Measurements from ENCODE around the gene CCNB1. TPM values are rescaled to one million over a fixed set of nuclear protein-coding genes. Genes with fewer than 3 reads are reported as not detected.
"Not testable (repeated sequence)": the region's sequence is repeated elsewhere in the genome, so short reads cannot be mapped to it uniquely, and the experiment has no call there.

Gene CCNB1
- total RNA-seq, 1 donor from 2014 or later = 4.0 TPM

DNA sequence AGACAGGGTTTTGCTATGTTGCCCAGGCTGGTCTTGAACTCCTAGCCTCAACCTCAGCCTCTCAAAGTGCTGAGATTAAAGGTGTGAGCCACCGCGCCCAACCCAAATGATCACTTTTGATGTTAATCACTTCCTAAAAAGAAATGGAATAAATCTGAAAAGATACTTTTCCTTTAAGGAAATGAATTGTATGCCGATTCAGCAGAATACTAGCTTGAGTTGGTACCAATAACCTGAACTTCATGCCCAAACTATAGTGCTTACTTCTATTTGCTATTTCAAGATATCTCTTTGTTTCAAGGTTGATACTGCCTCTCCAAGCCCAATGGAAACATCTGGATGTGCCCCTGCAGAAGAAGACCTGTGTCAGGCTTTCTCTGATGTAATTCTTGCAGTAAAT lies 4.0 kb downstream of the CCNB1 start:
- DNase-seq (no peak), ATAC-seq (no peak)
- intact Hi-C loops (cut with micrococcal nuclease) = no loop called here

DNA sequence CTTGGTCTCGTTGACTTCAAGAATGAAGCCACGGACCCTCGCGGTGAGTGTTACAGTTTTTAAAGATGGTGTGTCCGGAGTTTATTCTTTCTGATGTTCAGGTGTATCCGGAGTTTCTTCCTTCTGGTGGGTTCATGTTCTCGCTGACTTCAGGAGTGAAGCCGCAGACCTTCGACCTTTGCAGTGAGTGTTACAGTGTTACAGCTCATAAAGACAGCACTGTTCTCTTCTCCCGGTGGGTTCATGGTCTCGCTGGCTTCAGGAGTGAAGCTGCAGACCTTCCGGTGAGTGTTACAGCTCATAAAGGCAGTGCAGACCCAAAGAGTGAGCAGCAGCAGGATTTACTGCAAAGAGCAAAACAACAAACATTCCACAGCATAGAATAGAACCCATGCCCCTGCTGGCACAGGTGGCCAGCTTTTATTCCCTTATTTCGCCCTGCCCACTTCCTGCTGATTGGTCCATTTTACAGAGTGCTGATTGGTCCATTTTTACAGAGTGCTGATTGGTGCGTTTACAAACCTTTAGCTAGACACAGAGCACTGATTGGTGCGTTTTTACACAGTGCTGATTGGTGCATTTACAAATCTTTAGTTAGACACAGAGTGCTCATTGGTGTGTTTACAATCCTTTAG lies 14.8 kb downstream of the CCNB1 start:
- DNase-seq; ATAC-seq; intact Hi-C loops (cut with micrococcal nuclease): not testable (repeated sequence)

DNA sequence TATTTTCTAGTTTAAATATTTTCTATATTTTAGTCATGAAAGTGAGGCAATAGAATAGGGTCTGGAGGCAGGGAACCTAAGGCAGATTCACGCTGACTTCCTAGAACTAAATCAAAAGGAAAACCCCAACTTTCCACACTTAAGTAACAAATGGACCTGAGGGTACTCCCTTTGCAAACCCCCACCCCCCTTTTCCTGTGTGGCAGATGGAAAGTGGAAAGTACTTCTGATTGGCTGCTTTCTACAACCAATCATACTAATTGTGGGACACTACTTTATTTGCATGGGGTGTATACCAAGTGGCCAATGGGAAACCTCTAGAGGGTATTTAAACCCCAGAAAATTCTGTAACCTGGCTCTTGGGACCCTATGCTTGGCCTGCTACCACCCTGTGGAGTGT lies 17.7 kb downstream of the CCNB1 start:
- DNase-seq (no peak), ATAC-seq (no peak)
- intact Hi-C loops (cut with micrococcal nuclease) = no loop called here

DNA sequence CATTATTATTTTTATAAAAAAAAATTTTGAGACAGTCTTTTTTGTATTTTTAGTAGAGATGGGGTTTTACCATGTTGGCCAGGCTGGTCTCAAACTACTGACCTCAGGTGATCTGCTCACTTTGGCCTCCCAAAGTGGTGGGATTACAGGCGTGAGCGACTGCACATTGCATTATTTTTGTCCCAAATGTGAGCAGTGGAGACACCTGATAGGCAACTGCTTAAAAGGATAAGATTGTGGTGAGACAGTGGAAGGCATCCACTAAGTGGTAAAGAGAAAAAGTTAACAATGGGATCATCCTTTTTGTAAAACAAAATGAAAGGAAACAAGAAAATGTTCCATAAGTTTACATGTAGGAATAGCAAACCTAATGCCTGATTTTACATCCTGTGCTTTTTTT lies 20.4 kb downstream of the CCNB1 start:
- intact Hi-C loops (cut with micrococcal nuclease) = no loop called here

DNA sequence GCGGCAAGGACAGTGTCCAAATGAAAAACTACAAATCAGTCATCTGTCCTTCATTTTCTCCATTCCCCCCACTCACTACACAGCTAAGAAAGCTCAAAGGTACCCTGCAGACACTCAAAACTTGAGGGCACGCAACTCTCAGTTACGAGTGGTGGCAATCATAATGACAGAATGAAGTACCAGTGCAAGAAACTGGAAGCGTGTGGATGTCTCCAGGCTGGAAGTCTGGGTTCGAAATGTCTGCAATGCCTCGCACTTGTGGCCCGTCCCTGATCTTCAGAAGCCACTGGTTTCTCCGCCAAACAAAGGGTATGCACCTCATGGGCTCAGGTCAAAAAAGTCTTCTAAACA lies 21.8 kb downstream of the CCNB1 start:
- ATAC-seq (no peak), DNase-seq (no peak)
- intact Hi-C loops (cut with micrococcal nuclease) = no loop called here

More for the DNA sequence above, 20.4 kb downstream of the CCNB1 start:
- DNase-seq (no peak), ATAC-seq (no peak)

DNA sequence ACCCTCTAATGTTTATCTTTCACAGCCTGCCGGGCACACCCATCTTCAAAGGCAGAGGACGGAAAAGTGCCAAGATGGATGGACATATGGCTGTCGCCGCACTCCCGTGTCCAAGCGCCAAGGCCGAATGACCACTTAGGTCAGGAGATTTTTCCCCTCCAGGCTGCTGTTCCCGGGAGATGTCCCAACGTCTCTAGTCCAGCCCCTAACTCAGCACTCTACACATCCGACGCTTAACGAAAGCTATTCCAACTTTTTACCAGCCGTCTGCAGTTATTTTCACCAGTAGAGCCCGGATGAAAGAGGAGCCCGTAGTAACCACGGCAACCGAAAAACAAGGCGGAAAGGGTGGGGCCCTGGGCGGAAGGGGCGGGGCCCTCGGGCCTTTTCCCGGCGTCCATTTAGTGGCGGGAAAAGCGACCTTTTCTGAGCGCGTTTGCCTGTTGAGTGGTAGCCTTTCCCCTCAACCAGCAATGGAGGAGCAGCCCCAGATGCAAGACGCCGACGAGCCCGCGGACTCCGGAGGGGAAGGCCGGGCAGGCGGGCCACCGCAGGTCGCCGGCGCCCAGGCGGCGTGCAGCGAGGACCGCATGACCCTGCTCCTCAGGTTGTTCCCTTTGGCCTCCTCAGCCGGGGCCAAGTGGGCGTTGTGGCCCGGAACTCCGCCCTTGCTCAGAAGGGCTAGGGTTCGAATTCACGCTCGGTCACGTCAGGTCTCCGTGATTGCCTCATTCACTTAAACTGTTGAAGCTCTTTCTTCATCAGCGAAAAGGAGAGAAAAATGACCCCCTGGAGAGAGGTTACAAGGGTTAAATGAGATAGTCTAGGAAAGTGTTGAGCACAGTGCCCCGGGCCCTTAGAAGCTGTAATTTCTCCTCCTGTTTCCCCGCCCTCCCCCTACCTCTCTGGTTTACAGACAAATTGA lies 22.5 kb downstream of the CCNB1 start, which contains the start of gene CENPH:
Gene CENPH, plus strand, starts transcription at position 422 of the 925 bp plus-strand sequence. Its CDS starts 52 bp downstream, at position 474.
- intact Hi-C loops (cut with micrococcal nuclease) = no loop called here
- peak; percentile 88 for DNase-seq
- ATAC-seq = peak; percentile 100

DNA sequence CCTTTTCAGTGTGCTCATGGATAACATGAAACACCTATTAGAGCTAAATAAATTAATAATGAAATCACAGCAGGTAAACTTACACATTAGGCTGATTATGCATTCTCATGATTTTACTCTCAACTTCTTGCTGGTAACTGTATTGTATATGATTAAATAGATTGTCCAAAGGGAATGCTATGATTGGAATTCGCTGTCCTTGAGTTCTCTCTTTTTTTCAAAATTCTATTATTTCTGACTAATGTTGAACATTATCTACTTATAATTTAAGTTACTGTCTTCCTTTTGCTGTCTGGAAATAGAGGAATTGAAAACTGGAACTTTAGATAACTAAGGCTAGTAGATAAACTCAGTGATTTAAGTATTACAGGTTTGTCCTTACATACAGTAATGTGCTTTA lies 35.5 kb downstream of the CCNB1 start:
- DNase-seq (no peak), ATAC-seq (no peak)
- intact Hi-C loops (cut with micrococcal nuclease) = no loop called here

DNA sequence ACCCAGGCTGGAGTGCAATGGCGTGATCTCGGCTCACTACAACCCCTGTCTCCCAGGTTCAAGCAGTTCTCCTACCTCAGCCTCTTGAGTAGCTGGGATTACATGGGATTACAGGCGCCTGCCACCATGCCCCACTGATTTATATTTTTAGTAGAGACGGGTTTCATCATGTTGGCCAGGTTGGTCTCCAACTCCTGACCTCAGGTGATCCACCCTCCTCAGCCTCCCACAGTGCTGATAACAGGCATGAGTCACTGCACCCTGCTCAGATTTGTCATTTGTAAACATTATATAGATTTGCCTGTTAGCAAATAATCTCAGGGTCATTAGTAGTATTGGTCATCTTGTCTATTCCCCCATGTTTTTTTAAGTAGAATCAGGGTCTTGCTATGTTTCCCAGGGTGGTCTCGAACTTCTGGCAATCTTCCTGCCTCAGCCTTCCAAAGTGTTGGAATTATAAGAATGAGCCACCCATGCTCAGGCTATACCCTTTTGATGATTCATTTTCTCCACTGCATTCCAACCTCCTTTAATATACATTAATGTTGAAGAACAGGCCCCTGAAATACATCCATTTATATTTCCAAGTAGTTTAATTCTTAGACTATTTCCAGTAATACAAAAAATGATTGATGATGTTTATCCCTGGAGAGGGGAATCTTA lies 39.7 kb downstream of the CCNB1 start:
- DNase-seq = no peak
- intact Hi-C loops (cut with micrococcal nuclease) = no loop called here
- no peak for ATAC-seq

DNA sequence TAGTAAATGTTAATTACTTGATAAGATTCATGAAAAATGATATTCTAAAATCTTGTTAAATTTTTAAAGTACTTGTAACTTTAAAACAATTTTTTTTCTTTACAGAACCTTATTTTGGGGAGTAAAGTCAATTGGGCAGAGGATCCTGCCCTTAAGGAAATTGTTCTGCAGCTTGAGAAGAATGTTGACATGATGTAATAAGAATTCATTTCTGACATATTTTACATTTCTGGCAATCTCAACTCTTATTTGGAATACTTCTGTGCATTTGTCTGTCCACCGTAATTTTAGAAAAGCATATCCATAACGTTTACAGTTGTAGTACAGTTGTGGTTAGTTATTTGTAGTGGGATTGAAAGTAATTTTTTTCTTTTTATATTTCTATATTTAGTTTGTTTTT lies 42.7 kb downstream of the CCNB1 start:
- ATAC-seq (no peak), DNase-seq (no peak)
- intact Hi-C loops (cut with micrococcal nuclease) = no loop called here

DNA sequence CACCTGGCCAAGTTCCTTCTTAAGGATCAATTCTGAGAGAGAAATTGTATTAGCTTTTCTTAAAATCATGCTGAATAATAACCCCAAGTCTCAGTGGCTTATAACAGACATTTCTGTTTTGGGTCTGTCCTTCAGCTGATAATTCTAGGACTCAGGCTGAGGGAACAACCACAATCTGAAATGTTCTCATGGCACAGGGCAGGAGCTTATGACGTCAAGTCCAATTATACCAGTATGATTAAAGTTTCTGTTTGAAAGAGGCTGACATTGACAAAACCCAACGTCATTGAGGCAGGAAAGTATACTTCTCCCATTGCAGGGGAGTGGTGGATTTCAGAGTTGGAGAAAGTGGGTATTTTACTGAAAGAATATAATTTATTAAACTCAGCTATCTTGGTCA lies 44.2 kb downstream of the CCNB1 start:
- DNase-seq (no peak), ATAC-seq (peak; percentile 52)
- intact Hi-C loops (cut with micrococcal nuclease) = no loop called here

DNA sequence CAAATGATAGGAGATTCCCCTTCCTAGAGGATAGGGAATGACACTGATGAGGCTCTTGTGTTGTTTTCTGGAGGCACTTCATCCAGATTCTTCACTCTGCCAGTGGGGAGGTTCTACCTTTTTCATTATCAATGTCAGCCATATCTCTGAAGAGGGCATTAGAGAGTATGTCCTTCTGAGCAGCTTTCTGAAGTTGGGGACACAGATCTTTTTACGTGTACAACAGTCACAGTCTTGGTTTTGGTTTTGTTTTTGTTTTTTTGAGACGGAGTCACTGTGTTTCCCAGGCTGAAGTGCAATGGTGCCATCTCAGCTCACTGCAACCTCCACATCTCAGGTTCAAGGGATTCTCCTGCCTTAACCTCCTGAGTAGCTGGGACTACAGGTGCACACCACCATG lies 45.1 kb downstream of the CCNB1 start:
- DNase-seq = no peak
- no peak for ATAC-seq
- intact Hi-C loops (cut with micrococcal nuclease) = no loop called here

DNA sequence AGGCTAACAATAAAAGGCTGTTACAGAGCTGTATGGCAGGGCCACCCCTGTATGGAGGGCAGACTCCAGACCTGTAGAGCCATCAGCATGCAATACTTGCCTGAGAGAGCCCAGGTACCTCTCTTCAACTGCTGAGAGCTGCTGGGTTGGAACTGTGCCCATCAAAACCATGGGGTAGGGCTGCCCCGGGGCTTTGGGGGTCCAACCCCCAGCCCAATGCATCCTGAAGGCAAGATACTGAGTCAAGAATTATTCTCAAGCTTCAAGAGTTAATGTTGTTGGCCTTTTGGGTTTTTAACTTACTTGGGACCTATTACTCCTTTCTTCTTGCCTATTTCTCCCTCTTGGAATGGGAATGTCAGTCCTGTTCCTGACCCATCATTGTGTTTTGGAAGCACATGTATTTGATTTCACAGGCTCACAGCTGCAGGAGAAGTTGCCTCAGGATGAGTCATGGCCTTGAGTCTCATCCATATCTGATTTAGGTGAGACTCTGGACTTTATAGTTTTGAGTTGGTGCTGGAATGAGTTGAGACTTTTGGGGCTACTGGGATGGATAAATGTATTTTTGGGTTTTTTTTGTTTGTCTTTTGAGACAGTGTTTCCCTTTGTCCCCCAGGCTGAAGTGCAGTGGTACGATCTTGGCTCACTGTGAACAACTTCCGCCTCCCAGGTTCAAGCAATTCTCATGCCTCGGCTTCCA lies 46.7 kb downstream of the CCNB1 start:
- intact Hi-C loops (cut with micrococcal nuclease) = no loop called here
- no peak for DNase-seq

DNA sequence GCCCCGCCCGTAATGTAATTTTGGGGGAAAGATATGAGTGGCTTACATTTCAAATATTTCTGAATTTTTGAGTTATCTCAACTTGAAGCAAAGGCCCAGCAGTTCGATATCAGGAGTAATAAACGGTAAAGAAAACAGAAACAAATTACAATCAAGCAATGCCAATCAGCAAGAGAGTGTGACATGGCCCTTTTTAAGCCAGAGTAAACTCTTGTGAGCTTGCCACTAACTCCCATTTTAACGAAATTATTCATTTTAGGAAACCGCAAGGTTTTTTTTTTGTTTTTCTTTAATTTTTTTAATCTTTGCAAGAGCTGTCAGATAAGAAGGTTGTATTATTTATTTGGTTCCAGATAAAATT lies 50.2 kb downstream of the CCNB1 start:
- ATAC-seq = no peak

More for the DNA sequence above, 46.7 kb downstream of the CCNB1 start:
- no peak for ATAC-seq

DNA sequence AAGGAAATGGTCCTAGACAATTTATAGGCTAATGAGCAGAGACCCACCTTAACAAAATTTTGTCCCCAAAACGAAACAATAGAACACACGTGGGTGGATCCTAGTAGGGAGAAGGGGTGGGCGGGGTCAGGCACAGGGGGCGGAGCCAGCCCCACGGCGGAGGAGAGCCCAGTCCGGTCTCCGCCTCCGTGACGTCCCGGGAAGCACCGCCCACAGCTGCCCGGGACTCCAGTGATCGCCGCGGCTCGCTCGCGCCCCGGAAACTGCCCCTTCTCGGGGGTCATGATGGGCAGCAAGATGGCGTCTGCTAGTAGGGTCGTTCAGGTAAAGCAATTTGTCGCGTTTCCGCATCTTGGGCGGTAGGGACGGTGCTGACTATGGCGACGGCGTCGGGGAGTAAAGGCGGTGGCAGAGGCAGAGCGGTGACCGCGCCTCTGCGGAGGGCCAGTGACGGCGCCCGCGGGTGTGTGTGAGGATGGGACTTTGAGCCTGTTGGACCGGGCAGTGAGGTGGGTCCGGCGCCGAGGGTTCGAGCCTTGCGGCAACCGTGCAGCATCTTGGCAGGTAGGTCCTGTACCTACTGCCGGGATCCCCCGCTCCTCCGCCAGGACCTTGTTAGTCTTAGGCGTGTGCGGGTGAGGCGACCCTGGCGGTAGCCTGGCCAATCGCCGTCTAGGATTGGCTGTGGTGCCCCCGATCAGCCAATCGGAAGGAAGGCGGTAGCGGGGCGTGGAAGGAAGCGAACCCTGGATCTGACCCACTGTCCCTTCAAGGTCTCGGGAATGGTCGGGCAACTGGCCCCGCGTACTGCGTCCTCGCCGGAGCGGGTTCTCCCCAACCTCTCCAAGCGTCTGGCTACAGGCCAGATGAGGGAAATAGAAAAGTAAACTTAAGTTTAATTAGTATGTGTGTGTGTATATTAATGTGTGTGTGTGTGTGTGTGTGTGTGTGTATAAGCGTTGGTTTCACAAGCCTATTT lies 50.9 kb downstream of the CCNB1 start:
- intact Hi-C loops (cut with micrococcal nuclease) = no loop called here
- peak; percentile 99 for DNase-seq
- peak; percentile 98 for ATAC-seq

More for the DNA sequence above, 50.2 kb downstream of the CCNB1 start:
- DNase-seq = no peak
- intact Hi-C loops (cut with micrococcal nuclease) = no loop called here

DNA sequence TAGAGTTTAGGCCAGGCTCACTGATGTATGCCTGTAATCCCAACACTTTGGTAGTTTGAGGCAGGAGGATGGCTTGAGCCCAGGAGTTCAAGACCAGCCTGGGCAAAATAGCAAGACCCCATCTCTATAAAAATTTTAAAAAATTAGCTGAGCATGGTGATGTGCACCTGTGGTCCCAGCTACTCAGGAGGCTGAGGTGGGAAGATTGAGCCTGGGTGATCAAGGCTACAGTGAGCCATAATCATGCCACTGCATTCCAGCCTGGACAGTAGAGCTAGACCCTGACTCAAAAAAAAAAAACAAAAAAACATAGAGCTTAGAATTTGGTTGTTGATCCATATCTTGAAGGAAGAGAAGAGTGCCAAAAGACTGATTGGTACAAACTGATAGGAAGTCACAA lies 53.0 kb downstream of the CCNB1 start:
- no peak for ATAC-seq
- no peak for DNase-seq
- intact Hi-C loops (cut with micrococcal nuclease) = no loop called here

DNA sequence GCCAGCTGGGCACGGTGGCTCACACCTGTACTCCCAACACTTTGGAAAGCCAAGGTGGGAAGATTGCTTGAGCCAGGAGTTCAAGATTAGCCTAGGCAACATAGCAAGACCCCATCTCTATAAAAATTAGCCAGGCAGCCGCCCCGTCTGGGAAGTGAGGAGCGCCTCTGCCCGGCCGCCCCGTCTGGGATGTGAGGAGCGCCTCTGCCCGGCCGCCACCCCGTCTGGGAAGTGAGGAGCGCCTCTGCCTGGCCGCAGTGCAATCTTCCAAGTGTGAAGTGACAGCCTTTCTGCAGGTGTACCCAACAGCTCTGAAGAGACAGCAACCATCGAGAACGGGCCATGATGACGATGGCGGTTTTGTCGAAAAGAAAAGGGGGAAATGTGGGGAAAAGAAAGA lies 53.4 kb downstream of the CCNB1 start:
- DNase-seq = not testable (repeated sequence)

DNA sequence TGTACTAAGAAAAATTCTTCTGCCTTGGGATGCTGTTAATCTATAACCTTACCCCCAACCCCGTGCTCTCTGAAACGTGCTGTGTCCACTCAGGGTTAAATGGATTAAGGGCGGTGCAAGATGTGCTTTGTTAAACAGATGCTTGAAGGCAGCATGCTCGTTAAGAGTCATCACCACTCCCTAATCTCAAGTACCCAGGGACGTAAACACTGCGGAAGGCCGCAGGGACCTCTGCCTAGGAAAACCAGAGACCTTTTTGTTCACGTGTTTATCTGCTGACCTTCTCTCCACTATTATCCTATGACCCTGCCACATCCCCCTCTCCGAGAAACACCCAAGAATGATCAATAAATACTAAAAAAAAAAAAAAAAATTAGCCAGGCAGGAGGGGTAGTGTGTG lies 53.9 kb downstream of the CCNB1 start:
- intact Hi-C loops (cut with micrococcal nuclease); ATAC-seq; DNase-seq: not testable (repeated sequence)

More for the DNA sequence above, 53.4 kb downstream of the CCNB1 start:
- intact Hi-C loops (cut with micrococcal nuclease); ATAC-seq: not testable (repeated sequence)

DNA sequence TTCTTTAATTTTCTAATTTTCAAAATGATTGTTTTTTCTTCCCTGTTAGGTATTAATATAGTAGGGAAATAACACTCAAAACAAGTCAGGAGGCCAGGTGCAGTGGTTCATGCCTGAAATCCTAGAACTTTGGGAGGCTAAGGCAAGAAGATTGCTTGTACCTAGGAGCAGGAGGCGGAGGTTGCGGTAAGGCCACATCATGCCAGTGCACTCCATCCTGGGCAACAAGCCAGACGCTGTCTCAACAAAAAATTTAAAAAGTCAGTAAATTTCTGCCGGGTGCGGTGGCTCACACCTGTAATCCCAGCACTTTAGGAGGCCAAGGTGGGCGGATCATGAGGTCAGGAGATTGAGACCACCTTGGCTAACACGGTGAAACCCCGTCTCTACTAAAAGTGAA lies 57.6 kb downstream of the CCNB1 start:
- intact Hi-C loops (cut with micrococcal nuclease) = no loop called here
- ATAC-seq = no peak

More for the DNA sequence above, 57.6 kb downstream of the CCNB1 start:
- DNase-seq = no peak
